Ovary (tissue), 10 donors: ENCODE data around the gene NKX2-4. TPM values are rescaled to one million over a fixed set of nuclear protein-coding genes. Genes with fewer than 3 reads are reported as not detected.

ENCODE experiments used
- DNase-seq, 5 donors: peaks; one replicate each; pipeline ENCODE4 v3.0.0-alpha.2; 2019 to 2020
- H3K27ac ChIP-seq, 2 donors: fragments of 200-600 bp; one replicate each; pipeline versions ENCODE4 v1.5.1 to v1.8.0; 2019 to 2022
- H3K27me3 ChIP-seq: fragments of 200-600 bp; one replicate; pipeline ENCODE4 v1.8.0; 2022
- H3K36me3 ChIP-seq: fragments of 200-600 bp; sonication (generic); one replicate; pipeline ENCODE4 v1.5.1; 2019
- H3K4me1 ChIP-seq: one replicate; pipeline ENCODE4 v1.8.1; 2013; ENCODE audit warnings: mild to moderate bottlenecking, moderate library complexity; ENCODE audit not compliant: insufficient read depth
- H3K4me3 ChIP-seq: fragments of 200-600 bp; sonication (generic); one replicate; pipeline ENCODE4 v1.5.1; 2017
- H3K9me3 ChIP-seq, 2 donors: fragments of 200-600 bp in 1 of 2; sonication (generic) in 1 of 2; one replicate each; pipeline versions ENCODE4 v1.5.1 to v1.8.1; 2013 to 2019; ENCODE audit warnings: mild to moderate bottlenecking in 1 of 2, moderate library complexity in 1 of 2
- EP300 ChIP-seq: sonication (generic); formaldehyde crosslinking; IDR thresholded peaks from one replicate; pipeline ENCODE4 v1.6.1; 2017; ENCODE audit warnings: antibody characterized with exemption
- POLR2A ChIP-seq: fragments of 450-650 bp; IDR thresholded peaks from one replicate; pipeline ENCODE4 v1.6.1; 2017; ENCODE audit warnings: antibody characterized with exemption, mild to moderate bottlenecking, moderate library complexity
- WGBS, 3 donors: extraction: QIAGEN DNeasy Blood & Tissue Kit in 1 of 3; methylation state at CpG; one replicate each; pipeline versions ENCODE4 v1.1.5 to v1.1.7; 2013 to 2017; 5-methylcytosine and 5-hydroxymethylcytosine counted together
- intact Hi-C, 4 donors: fragments of 100-400 bp; cut with DNase I; formaldehyde crosslinking; loops; one replicate each; pipeline versions ENCODE4 v1.11.0 to v1.15.1; 2022 to 2023
- long read RNA-seq, 3 donors: library from polyadenylated mRNA in 2 of 3; unstranded in 2 of 3; transcript quantifications; one replicate each; pipeline ENCODE4 v2.0.0 and lab custom pipeline, GENCODE V29; 2021 to 2026
- polyA plus RNA-seq, 2 donors: library from polyadenylated mRNA; stranded (reverse); fragments of 200-250 nt in 1 of 2; fragments of 350-450 nt in 1 of 2; fragmentation: Illumina TruSeq in 1 of 2; extraction: RNeasy Lipid Tissue Mini Kit (QIAGEN cat#74804) in 1 of 2; gene quantifications; one replicate each; pipeline ENCODE4 v1.2.3, GENCODE V29; 2013 to 2014
- total RNA-seq, 7 donors: library from RNA; depleted of rRNA in 2 of 7; stranded (reverse); fragments of >200 nt in 2 of 7; fragmentation: NEBNext Ultra II Directional in 3 of 7; extraction: Animal tissue kit (Norgen Biotek cat#: 25700) in 3 of 7; gene quantifications; one replicate each; pipeline versions ENCODE4 v1.1.0 to v1.2.4, GENCODE V29; 2016 to 2023
- TF ChIP-seq, protein P1 (sequence below), 3 donors: fragments of 450-650 bp in 2 of 3; fragments of 200-600 bp in 1 of 3; IDR thresholded peaks; one replicate each; pipeline versions ENCODE4 v1.5.1 to v1.8.0; 2016 to 2022; ENCODE audit warnings: antibody characterized with exemption in 3 of 3, mild to moderate bottlenecking in 1 of 3
- donor health status: DM: no; HTN: no; CAD: no; lungs with moderate emphysema.
- donor health status: DM: no; HTN: no; CAD: no.
- donor health status: Bipolar disorder and iron deficiency.
- donor health status: DM: yes; HTN: yes; CAD: no.
- donor health status: DM: no; HTN: no; CAD: no.
- donor health status: DM: yes; HTN: yes; CAD: no.

The NKX2-4 gene
- total RNA-seq (not detected), polyA plus RNA-seq (not detected)
- long read RNA-seq, donor 1: 0 reads
- long read RNA-seq, donor 2, partial matches to known transcripts: 0 of 2 reads
- long read RNA-seq, donor 2, other reads (novel, unspliced or antisense): 0 of 2 reads
- long read RNA-seq, donor 3: 0 reads

DNA sequence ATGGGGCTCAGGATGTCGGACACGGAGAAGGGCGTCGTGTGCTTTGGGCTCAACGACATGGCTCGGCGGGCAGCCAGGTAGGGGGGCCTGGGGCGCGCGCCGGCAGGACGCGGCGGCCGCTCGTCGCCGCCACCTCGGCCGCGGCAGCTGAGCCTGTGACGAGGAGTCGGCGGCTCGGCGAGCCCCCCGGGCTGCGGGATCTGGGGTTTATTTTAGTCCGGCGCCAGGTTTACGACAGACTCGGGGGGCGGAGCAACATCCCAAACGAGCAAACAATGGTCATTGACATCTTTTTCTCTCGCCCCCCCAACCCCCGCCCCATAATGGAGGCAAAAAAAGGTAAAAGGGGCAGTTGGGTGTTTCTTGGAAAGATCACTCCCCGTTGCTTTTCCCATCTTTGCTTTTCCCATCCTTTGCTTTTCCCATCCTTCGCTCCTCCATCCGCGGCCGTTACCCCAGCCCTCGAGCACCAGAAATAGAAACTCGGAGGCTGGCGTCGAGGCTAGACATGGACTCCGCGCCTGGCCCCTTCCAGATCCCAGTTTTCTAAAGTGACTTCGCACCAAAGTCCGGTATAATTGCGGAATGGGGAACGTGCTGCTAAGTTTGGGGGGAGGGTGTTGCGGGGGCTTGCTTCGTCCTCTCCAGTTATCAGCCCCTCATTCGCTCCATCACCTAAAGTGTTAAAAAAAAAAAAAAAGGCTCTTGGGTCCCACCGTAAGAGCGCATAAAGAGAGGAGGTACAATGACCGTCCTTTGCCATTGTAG is at the start of gene NKX2-4:
NKX2-4 (minus strand) TSS at position 186 of the 768 bp plus-strand sequence; CDS start at position 59, 127 bp downstream.
- Histone ChIP-seq H3K4me3 (no peak within 1 kb of the TSS), H3K4me1 (peaks cover 5% of the 10 kb centered on the region), H3K27ac (no peak within 1 kb of the TSS), H3K36me3 (no peaks in the 10 kb centered on the region), H3K9me3 (no peaks in the 10 kb centered on the region), H3K27me3 (peaks cover 18% of the 10 kb centered on the region)
- TF ChIP-seq, protein P1, sequence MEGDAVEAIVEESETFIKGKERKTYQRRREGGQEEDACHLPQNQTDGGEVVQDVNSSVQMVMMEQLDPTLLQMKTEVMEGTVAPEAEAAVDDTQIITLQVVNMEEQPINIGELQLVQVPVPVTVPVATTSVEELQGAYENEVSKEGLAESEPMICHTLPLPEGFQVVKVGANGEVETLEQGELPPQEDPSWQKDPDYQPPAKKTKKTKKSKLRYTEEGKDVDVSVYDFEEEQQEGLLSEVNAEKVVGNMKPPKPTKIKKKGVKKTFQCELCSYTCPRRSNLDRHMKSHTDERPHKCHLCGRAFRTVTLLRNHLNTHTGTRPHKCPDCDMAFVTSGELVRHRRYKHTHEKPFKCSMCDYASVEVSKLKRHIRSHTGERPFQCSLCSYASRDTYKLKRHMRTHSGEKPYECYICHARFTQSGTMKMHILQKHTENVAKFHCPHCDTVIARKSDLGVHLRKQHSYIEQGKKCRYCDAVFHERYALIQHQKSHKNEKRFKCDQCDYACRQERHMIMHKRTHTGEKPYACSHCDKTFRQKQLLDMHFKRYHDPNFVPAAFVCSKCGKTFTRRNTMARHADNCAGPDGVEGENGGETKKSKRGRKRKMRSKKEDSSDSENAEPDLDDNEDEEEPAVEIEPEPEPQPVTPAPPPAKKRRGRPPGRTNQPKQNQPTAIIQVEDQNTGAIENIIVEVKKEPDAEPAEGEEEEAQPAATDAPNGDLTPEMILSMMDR (IDR thresholded peaks at IDR 0.05): no peak
- no peak for TF ChIP-seq EP300
- no peak for TF ChIP-seq POLR2A
- 7 to 9% (median 8%) methylated on average over 50 to 57 of the region's 57 CpGs for WGBS, 3 donors
- DNase-seq: no peak
- intact Hi-C loops: no loop called here

DNA sequence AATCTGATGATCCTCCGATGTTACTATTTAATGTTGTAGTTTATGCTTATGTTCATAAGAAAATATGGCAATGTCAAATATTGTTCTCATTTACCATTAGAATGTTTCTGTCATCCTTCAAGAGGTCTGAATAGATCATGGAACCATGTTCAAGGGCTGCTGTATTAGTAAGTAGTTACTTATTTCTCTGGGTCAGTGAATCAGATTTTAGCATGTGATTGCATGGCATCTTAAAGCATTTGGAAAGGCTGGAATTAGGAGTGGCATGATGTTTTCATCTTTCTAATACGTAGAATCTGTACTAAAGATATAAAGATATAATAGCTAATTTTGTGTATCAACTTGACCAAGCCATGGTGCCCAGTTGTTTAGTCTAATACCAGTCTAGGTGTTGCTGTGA is 40.5 kb upstream of the NKX2-4 start:
- intact Hi-C loops: no loop called here
- no peaks in the 10 kb centered on the region for H3K27me3 ChIP-seq
- no peak for DNase-seq
- H3K4me3 ChIP-seq: no peak overlapping the region
- H3K4me1 ChIP-seq: no peaks in the 10 kb centered on the region
- TF ChIP-seq POLR2A: no peak
- no peak for TF ChIP-seq EP300
- 82 to 91% (median 86%) methylated on average over 2 of the region's 2 CpGs for WGBS, 3 donors
- H3K36me3 ChIP-seq: no peaks in the 10 kb centered on the region
- H3K9me3 ChIP-seq: no peaks in the 10 kb centered on the region
- H3K27ac ChIP-seq: no peak overlapping the region

DNA sequence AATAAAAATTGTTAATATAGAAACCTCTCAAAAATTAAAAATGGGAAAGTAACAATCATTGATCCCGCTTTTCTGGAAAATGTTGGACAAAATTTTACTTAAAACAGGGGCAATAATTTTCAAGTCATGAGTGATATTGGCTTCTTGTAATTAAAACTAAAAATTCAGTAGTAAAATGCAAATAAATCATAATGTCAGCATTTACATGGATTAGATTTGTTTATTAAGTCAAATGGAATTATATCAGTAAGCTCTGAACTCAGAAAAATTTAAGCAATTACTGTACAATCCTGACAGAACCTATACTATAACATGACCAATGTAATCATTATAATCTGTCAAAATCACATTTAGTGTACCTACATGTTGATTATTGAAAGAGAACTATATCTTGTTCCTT is 39.9 kb upstream of the NKX2-4 start:
- TF ChIP-seq EP300 (no peak), POLR2A (no peak)
- TF ChIP-seq, protein P1 (IDR thresholded peaks at IDR 0.05): no peak
- Histone ChIP-seq H3K4me3 (no peak overlapping the region), H3K36me3 (no peaks in the 10 kb centered on the region), H3K9me3 (no peaks in the 10 kb centered on the region), H3K27ac (no peak overlapping the region), H3K4me1 (no peaks in the 10 kb centered on the region), H3K27me3 (no peaks in the 10 kb centered on the region)
- intact Hi-C loops: no loop called here
- WGBS, 3 donors: 87 to 88% (median 88%) methylated on average over 1 of the region's 1 CpG
- DNase-seq: no peak

DNA sequence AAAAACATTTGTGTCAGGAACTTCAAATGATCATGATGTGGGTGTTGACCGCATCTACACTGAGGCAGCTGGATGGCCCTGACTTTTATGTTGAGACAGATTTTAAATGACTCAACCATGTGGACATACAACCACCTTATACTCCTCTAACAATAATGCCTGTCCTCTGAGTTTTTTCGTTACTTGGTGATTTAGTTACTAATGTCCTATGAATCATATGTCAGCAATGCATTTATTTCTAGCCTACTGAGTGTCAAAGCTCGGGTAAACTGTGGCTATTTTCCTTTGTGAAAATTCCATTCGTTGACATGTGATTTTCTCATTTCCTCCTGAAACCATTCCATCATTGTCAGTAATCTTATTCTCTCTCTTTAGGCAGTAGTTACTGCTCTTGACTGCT is 38.9 kb upstream of the NKX2-4 start:
- Histone ChIP-seq H3K4me1 (no peaks in the 10 kb centered on the region), H3K27me3 (no peaks in the 10 kb centered on the region), H3K36me3 (no peaks in the 10 kb centered on the region), H3K4me3 (no peak overlapping the region), H3K9me3 (no peaks in the 10 kb centered on the region), H3K27ac (no peak overlapping the region)
- intact Hi-C loops: no loop called here
- DNase-seq: no peak
- TF ChIP-seq, protein P1 (IDR thresholded peaks at IDR 0.05): no peak
- TF ChIP-seq EP300 (no peak), POLR2A (no peak)
- 60 to 69% (median 63%) methylated on average over 4 of the region's 4 CpGs for WGBS, 3 donors

DNA sequence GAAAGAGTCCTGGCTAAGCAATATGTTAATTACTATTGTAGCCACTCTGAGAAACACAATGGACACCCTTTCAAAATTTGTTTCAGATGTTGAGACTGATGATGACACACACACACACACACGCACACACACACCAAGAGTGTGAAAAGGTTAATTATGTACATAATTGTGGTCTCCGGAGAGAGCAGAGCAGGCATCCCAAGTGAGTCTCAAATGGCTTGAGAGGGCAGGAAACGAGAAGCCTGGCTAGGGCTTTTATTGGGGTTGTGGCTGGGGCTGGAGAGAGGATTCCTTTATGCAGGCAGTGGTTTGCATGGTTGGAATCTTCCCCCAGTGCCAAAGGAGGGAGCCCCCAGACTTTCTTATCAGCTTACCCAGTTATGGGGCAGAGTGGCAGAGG is 38.2 kb upstream of the NKX2-4 start:
- H3K27me3 ChIP-seq: no peaks in the 10 kb centered on the region
- intact Hi-C loops: no loop called here
- no peak for DNase-seq
- H3K27ac ChIP-seq: no peak overlapping the region
- no peaks in the 10 kb centered on the region for H3K9me3 ChIP-seq
- WGBS, 3 donors: 15 to 21% (median 16%) methylated on average over 3 of the region's 3 CpGs
- H3K36me3 ChIP-seq: no peaks in the 10 kb centered on the region
- TF ChIP-seq EP300 (no peak), POLR2A (no peak)
- TF ChIP-seq, protein P1 (IDR thresholded peaks at IDR 0.05): no peak
- H3K4me3 ChIP-seq: no peak overlapping the region
- no peaks in the 10 kb centered on the region for H3K4me1 ChIP-seq
